Transverse colon (tissue), 4 donors: ENCODE data around the gene SENP2. TPM values are rescaled to one million over a fixed set of nuclear protein-coding genes. Genes with fewer than 3 reads are reported as not detected.
"Not testable (repeated sequence)": the region's sequence is repeated elsewhere in the genome, so short reads cannot be mapped to it uniquely, and the experiment has no call there.

Experiments used
- DNase-seq: peaks from one replicate; pipeline ENCODE4 v3.0.0-alpha.2; 2019
- H3K27ac ChIP-seq, 4 donors: fragments of 200-600 bp; sonication (generic); 2 replicates each; pipeline ENCODE4 v1.5.1; 2016 to 2018; ENCODE audit warnings: inconsistent platforms in 4 of 4
- H3K27me3 ChIP-seq: fragments of 200-600 bp; sonication (generic); 2 replicates; pipeline ENCODE4 v1.5.1; 2017; ENCODE audit warnings: inconsistent platforms
- H3K36me3 ChIP-seq, 4 donors: fragments of 200-600 bp; sonication (generic); 2 replicates each; pipeline ENCODE4 v1.5.1; 2017 to 2019; ENCODE audit warnings: inconsistent platforms in 4 of 4
- H3K4me1 ChIP-seq, 4 donors: fragments of 200-600 bp; sonication (generic); 2 replicates each; pipeline ENCODE4 v1.5.1; 2017 to 2020; ENCODE audit warnings: inconsistent platforms in 4 of 4
- H3K4me3 ChIP-seq, 4 donors: fragments of 200-600 bp; sonication (generic); 1 replicate in 1 of 4; 2 replicates in 3 of 4; pipeline versions ENCODE4 v1.5.1 to v1.6.1; 2017 to 2019; ENCODE audit warnings: inconsistent platforms in 4 of 4
- H3K9me3 ChIP-seq, 2 donors: fragments of 200-600 bp; sonication (generic); 2 replicates each; pipeline ENCODE4 v1.5.1; 2017 to 2019; ENCODE audit warnings: inconsistent platforms in 2 of 2
- EP300 ChIP-seq: sonication (generic); formaldehyde crosslinking; IDR thresholded peaks from one replicate; pipeline ENCODE4 v1.6.1; 2017; ENCODE audit warnings: antibody characterized with exemption, low read depth
- POLR2A ChIP-seq: fragments of 450-650 bp; IDR thresholded peaks from one replicate; pipeline ENCODE4 v1.6.1; 2016; ENCODE audit warnings: antibody characterized with exemption, mild to moderate bottlenecking, moderate library complexity
- POLR2AphosphoS5 ChIP-seq, 3 donors: sonication (generic); formaldehyde crosslinking; IDR thresholded peaks; one replicate each; pipeline ENCODE4 v1.6.1; 2016; ENCODE audit warnings: antibody characterized with exemption in 3 of 3
- WGBS, 2 donors: methylation state at CpG; one replicate each; pipeline ENCODE4 v1.1.5; 2018; ENCODE audit warnings: low coverage in 1 of 2; 5-methylcytosine and 5-hydroxymethylcytosine counted together
- in situ Hi-C, 4 donors: fragments of 200-750 bp; cut with MboI; loops; one replicate each; pipeline versions ENCODE4 v1.15.0 to v1.15.1; 2017; ENCODE audit warnings: low sequenced_read_pairs in 3 of 4, low pct_ligation_motif_present in 1 of 4, low pct_unique_long_range_greater_than_20kb in 1 of 4
- intact Hi-C: fragments of 100-400 bp; cut with DNase I; formaldehyde crosslinking; loops from one replicate; pipeline ENCODE4 v1.15.1; 2023; ENCODE audit warnings: low total_unique reads
- total RNA-seq, 4 donors: library from RNA; depleted of rRNA; stranded (reverse); fragments of >200 nt; gene quantifications; one replicate each; pipeline ENCODE4 v1.1.0, GENCODE V29; 2016
- TF ChIP-seq, protein P1 (sequence below), 5 experiments: fragments of 200-600 bp in 3 of 5; fragments of 450-650 bp in 2 of 5; sonication (generic) in 3 of 5; IDR thresholded peaks; 1 replicate in 2 of 5; 2 replicates in 3 of 5; pipeline ENCODE4 v1.5.1; 2016 to 2017; ENCODE audit warnings: antibody characterized with exemption in 5 of 5, inconsistent platforms in 3 of 5, mild to moderate bottlenecking in 2 of 5, moderate library complexity in 1 of 5

SENP2 gene
- total RNA-seq, 4 donors from 2014 or later, result 4.0 to 28.4 (median 18.4) TPM

DNA sequence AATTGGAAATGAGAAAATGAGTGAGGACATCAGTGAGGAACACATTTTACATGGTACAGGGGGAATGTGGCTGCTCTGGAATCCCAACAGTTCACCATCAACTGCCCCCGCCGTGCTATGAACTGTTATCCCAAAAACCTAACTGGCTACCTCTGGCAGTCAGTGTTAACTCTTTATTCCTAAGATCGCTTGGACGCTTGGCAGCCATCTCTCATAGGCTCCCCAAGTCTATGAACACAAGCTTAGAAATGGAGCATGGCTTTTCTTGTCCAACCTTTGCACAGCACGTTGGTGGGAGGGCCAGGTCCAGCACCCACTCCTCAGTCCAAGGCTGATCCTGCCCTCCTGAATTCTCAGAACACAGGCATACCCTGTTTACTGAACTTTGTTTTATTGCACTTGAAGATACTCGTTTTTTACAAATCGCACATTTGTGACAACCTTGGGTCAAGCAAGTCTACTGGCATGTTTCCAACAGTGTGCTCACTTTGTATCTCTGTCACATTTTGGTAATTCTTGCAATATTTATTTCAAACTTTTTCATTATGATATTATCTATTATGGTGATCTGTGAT lies 53.6 kb downstream of the SENP2 start:
- in situ Hi-C loops (no loop called here), intact Hi-C loops (no loop called here)
- H3K27ac ChIP-seq, result no peak overlapping the region
- WGBS, 2 donors, result 57 to 90% methylated on average over 3 to 7 of the region's 7 CpGs
- no peak for DNase-seq
- H3K9me3 ChIP-seq, result no peaks in the 10 kb centered on the region
- no peaks in the 10 kb centered on the region for H3K27me3 ChIP-seq
- H3K36me3 ChIP-seq, result no peaks in the 10 kb centered on the region
- TF ChIP-seq POLR2AphosphoS5 (IDR thresholded peaks at IDR 0.05) (no peak), EP300 (no peak), POLR2A (no peak)
- TF ChIP-seq, protein P1, sequence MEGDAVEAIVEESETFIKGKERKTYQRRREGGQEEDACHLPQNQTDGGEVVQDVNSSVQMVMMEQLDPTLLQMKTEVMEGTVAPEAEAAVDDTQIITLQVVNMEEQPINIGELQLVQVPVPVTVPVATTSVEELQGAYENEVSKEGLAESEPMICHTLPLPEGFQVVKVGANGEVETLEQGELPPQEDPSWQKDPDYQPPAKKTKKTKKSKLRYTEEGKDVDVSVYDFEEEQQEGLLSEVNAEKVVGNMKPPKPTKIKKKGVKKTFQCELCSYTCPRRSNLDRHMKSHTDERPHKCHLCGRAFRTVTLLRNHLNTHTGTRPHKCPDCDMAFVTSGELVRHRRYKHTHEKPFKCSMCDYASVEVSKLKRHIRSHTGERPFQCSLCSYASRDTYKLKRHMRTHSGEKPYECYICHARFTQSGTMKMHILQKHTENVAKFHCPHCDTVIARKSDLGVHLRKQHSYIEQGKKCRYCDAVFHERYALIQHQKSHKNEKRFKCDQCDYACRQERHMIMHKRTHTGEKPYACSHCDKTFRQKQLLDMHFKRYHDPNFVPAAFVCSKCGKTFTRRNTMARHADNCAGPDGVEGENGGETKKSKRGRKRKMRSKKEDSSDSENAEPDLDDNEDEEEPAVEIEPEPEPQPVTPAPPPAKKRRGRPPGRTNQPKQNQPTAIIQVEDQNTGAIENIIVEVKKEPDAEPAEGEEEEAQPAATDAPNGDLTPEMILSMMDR (IDR thresholded peaks at IDR 0.05), result no peak
- H3K4me1 ChIP-seq, result no peaks in the 10 kb centered on the region
- no peak overlapping the region for H3K4me3 ChIP-seq

DNA sequence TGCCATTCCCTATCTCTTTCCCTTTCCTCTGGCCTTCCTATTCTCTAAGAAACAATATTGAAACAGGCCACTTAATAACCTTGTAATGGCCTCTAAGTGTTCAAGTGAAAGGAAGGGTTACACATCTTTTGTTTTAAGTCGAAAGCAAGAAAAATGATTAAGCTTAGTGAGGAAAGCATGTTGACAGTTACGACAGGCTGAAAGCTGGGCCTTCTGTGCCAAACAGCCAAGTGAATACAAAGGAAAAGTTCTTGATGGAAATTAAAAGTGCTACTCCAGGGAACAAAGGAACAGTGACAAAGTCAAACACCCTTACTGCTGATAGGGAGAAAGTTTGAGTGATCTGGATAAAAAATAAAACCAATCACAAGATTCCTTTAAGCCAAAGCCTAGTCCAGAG lies 54.2 kb downstream of the SENP2 start:
- Histone ChIP-seq H3K27ac (no peak overlapping the region), H3K36me3 (no peaks in the 10 kb centered on the region), H3K4me1 (no peaks in the 10 kb centered on the region), H3K9me3 (no peaks in the 10 kb centered on the region), H3K4me3 (no peak overlapping the region), H3K27me3 (no peaks in the 10 kb centered on the region)
- TF ChIP-seq POLR2A (no peak), EP300 (no peak), POLR2AphosphoS5 (IDR thresholded peaks at IDR 0.05) (no peak)
- TF ChIP-seq, protein P1 (IDR thresholded peaks at IDR 0.05), result no peak
- in situ Hi-C loops, result no loop called here
- DNase-seq, result no peak
- WGBS, 2 donors, result 73 to 91% methylated on average over 2 of the region's 2 CpGs
- intact Hi-C loops, result no loop called here

DNA sequence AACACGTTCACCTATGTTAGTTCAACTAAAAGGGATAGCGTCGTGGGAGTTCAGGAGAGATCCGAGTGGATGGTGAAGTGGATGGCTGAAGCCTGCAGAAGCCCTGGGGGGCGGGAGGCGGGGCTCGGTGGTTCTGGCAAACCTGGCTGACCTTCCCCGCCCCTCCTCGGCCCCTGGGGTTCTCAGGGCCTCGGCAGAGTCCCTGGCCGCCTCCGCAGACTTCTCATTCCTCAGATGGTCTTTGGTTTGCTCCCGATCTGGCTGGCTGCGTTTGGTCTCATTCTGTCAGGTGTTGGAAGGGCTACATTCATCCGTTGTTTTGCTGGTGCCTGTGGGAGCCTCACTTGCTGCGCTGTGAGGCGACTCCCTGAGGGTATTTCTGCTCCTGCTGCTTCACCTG lies 59.1 kb downstream of the SENP2 start:
- H3K4me1 ChIP-seq, intact Hi-C loops, H3K4me3 ChIP-seq, in situ Hi-C loops, H3K27ac ChIP-seq, H3K27me3 ChIP-seq, H3K36me3 ChIP-seq, DNase-seq, H3K9me3 ChIP-seq: not testable (repeated sequence)
- WGBS, 2 donors, result 75 to 83% methylated on average over 7 to 17 of the region's 17 CpGs

DNA sequence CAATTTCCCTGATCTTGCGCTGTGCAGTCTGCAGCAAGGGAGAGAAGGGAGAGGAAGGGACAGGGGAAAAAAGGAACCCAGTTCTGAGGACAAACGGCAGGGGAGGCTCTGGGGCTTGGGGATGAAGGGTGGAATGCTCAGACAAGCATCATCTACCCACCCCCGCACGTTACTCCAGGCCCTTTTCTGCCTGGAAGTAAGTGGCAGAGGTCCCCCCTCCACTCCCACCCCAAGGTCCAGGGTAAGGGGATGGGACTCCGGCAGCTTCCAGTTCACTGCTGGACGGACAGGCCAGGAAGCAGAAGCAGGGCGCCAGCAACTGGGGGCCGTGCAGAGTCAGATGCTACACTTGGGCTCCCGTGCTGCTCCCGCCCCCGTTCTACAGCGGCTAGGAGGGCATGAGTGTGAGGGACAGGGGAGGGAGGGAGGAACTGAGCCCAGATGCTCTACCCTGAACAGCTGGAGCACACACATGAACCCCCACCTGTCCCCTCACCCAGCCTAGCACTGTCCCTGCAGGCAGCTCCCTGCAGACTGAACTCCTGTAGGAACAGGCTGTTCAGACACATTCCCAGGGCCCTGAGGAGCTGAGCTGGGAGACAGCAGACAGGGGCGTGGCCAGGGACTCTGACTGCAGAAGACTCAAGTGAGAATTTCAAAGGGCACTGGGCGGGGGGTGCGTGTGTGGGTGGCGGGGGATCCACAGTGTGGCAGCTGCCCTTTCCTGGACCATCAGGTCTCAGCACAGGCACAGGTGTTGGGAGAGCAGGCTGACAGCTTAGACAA lies 59.7 kb downstream of the SENP2 start:
- Histone ChIP-seq H3K27ac (no peak overlapping the region), H3K4me3 (no peak overlapping the region), H3K4me1 (no peaks in the 10 kb centered on the region), H3K9me3 (no peaks in the 10 kb centered on the region), H3K36me3 (no peaks in the 10 kb centered on the region), H3K27me3 (no peaks in the 10 kb centered on the region)
- WGBS, 2 donors, result 79% methylated on average over 15 of the region's 16 CpGs; no CpG with 5 or more reads in 1 of the 2 donors
- no peak for TF ChIP-seq POLR2A
- no peak for TF ChIP-seq POLR2AphosphoS5 (IDR thresholded peaks at IDR 0.05)
- TF ChIP-seq, protein P1 (IDR thresholded peaks at IDR 0.05), result no peak
- no peak for TF ChIP-seq EP300
- in situ Hi-C loops (no loop called here), intact Hi-C loops (no loop called here)
- no peak for DNase-seq
